Common myeloid progenitor, CD34-positive (primary cell): Measurements from ENCODE around the gene PRADC1.

Source experiments
- CTCF ChIA-PET: fragments of 350-600 bp; sonication (Branson Sonifier 250); formaldehyde crosslinking; loops from one replicate; lab custom pipeline; 2021; ENCODE audit warnings: antibody characterized with exemption; lab: Charles Lee
- POLR2A ChIA-PET: fragments of 350-600 bp; sonication (Branson Sonifier 250); formaldehyde crosslinking; loops from one replicate; lab custom pipeline; 2021; ENCODE audit warnings: antibody characterized with exemption; lab: Charles Lee
- DNase-seq, 3 donors: peaks; one replicate each; pipeline versions ENCODE4 v3.0.0 to v3.0.0-alpha.2; 2013
- H3K27ac ChIP-seq, 2 experiments: 1 replicate in 1 of 2; 2 replicates in 1 of 2; pipeline ENCODE4 v1.7.0; 2013; ENCODE audit warnings: inconsistent platforms in 2 of 2, low read length in 2 of 2, mild to moderate bottlenecking in 2 of 2, low read depth in 1 of 2, moderate library complexity in 1 of 2; ENCODE audit not compliant: severe bottlenecking in 2 of 2, insufficient read depth in 1 of 2, poor library complexity in 1 of 2
- H3K27me3 ChIP-seq, 5 experiments: replicated peaks in 2 of 5; 1 replicate in 3 of 5; 2 replicates in 2 of 5; pipeline versions ENCODE4 v1.6.1 to v1.7.0; 2013; ENCODE audit warnings: low read length in 4 of 5, mild to moderate bottlenecking in 2 of 5, moderate library complexity in 2 of 5, inconsistent platforms in 1 of 5; ENCODE audit not compliant: insufficient read depth in 5 of 5, control insufficient read depth in 4 of 5
- H3K36me3 ChIP-seq, 4 experiments: 1 replicate in 2 of 4; 2 replicates in 2 of 4; pipeline versions ENCODE4 v1.6.1 to v1.7.0; 2013; ENCODE audit warnings: low read length in 3 of 4, control low read depth in 1 of 4, mild to moderate bottlenecking in 1 of 4; ENCODE audit not compliant: control insufficient read depth in 4 of 4, insufficient read depth in 4 of 4
- H3K4me1 ChIP-seq, 4 experiments: 1 replicate in 3 of 4; 2 replicates in 1 of 4; pipeline versions ENCODE4 v1.6.1 to v1.7.1; 2013; ENCODE audit warnings: low read length in 3 of 4, mild to moderate bottlenecking in 3 of 4, control low read depth in 1 of 4, inconsistent platforms in 1 of 4, moderate library complexity in 1 of 4; ENCODE audit not compliant: control insufficient read depth in 4 of 4, insufficient read depth in 4 of 4; ENCODE audit errors: control extremely low read depth in 1 of 4
- H3K4me3 ChIP-seq, 7 experiments: 1 replicate in 4 of 7; 2 replicates in 3 of 7; pipeline versions ENCODE4 v1.5.1 to v1.7.0; 2013; ENCODE audit warnings: mild to moderate bottlenecking in 7 of 7, low read length in 6 of 7, moderate library complexity in 6 of 7, inconsistent platforms in 2 of 7, low read depth in 2 of 7, control low read depth in 1 of 7; ENCODE audit not compliant: insufficient read depth in 4 of 7, control insufficient read depth in 1 of 7; ENCODE audit errors: extremely low read depth in 1 of 7
- H3K9me3 ChIP-seq, 5 experiments: 1 replicate in 4 of 5; 2 replicates in 1 of 5; pipeline versions ENCODE4 v1.6.1 to v1.7.1; 2013; ENCODE audit warnings: low read length in 4 of 5, mild to moderate bottlenecking in 2 of 5, inconsistent platforms in 1 of 5, low read depth in 1 of 5, moderate library complexity in 1 of 5; ENCODE audit not compliant: control insufficient read depth in 4 of 5, insufficient read depth in 2 of 5; ENCODE audit errors: control extremely low read depth in 1 of 5
- WGBS: methylation state at CpG from one replicate; pipeline ENCODE4 v1.1.5; 2013; ENCODE audit not compliant: insufficient coverage; 5-methylcytosine and 5-hydroxymethylcytosine counted together

The PRADC1 gene

GRCh38 chr2:73268366-73268829 lies 35.4 kb upstream of the PRADC1 start:
- H3K36me3 ChIP-seq, result peaks cover 0 to 64% (median 32%) of the 10 kb centered on the region in 4 experiments
- DNase-seq, result no peak
- peaks cover 0 to 4% (median 0%) of the 10 kb centered on the region in 4 experiments for H3K4me1 ChIP-seq
- ChIA-PET CTCF (interaction anchor here (0.7 to 2.1 kb wide), 8 partner anchors 10 to 43 kb away, joined by 3 to 7 read pairs (median 3); partner anchors contain the start of gene PRADC1), POLR2A (interaction anchor here (1.6 kb wide), 1 partner anchor 34 kb away, joined by 3 read pairs; the partner anchor contains the start of gene CCT7)
- no peaks in the 10 kb centered on the region for H3K9me3 ChIP-seq
- no peak overlapping the region for H3K27ac ChIP-seq
- H3K27me3 ChIP-seq, result peaks cover 0 to 19% (median 3%) of the 10 kb centered on the region in 5 experiments
- WGBS, result 95% methylated on average over 9 of the region's 14 CpGs
- H3K4me3 ChIP-seq, result no peak overlapping the region

DNA sequence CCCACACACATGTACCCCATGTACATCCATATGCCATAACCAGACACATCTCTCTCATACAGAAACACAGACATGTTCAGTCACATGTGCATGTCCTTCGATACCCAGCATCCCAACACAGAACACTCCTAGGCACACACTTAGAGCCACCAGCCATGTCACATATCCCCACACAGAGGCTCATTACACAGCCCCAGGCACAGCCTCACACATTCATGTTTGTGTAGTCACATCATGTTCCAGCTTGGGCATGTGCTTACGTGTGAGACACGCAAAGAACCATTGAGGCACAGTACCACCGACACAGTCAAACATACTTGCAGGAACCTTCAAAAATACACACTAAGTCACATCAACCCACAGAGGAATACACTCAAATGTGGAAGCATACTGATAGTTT lies 34.0 kb upstream of the PRADC1 start:
- Histone ChIP-seq H3K27me3 (peaks cover 0 to 19% (median 3%) of the 10 kb centered on the region in 5 experiments), H3K9me3 (no peaks in the 10 kb centered on the region), H3K4me1 (peaks cover 0 to 4% (median 0%) of the 10 kb centered on the region in 4 experiments), H3K27ac (no peak overlapping the region), H3K36me3 (peaks cover 0 to 70% (median 37%) of the 10 kb centered on the region in 4 experiments), H3K4me3 (no peak overlapping the region)
- ChIA-PET CTCF (no interaction called here), POLR2A (no interaction called here)
- WGBS, result 88% methylated on average over 4 of the region's 4 CpGs
- DNase-seq, result no peak

GRCh38 chr2:73266061-73266901 lies 33.2 kb upstream of the PRADC1 start:
- H3K4me3 ChIP-seq, result no peak overlapping the region
- H3K27ac ChIP-seq, result no peak overlapping the region
- peaks cover 0 to 74% (median 37%) of the 10 kb centered on the region in 4 experiments for H3K36me3 ChIP-seq
- POLR2A ChIA-PET, result no interaction called here
- peaks cover 0 to 4% (median 0%) of the 10 kb centered on the region in 4 experiments for H3K4me1 ChIP-seq
- CTCF ChIA-PET, result no interaction called here
- 99% methylated on average over 18 of the region's 26 CpGs for WGBS
- peaks cover 0 to 19% (median 3%) of the 10 kb centered on the region in 5 experiments for H3K27me3 ChIP-seq
- DNase-seq, result no peak
- no peaks in the 10 kb centered on the region for H3K9me3 ChIP-seq

- no peak overlapping the region for H3K27ac ChIP-seq
- 96% methylated on average over 25 of the region's 28 CpGs for WGBS
- peaks cover 0 to 71% (median 36%) of the 10 kb centered on the region in 4 experiments for H3K36me3 ChIP-seq
- H3K27me3 ChIP-seq, result peaks cover 0 to 19% (median 3%) of the 10 kb centered on the region in 5 experiments
- H3K4me3 ChIP-seq, result no peak overlapping the region
- no peak for DNase-seq
- no peaks in the 10 kb centered on the region for H3K9me3 ChIP-seq
- ChIA-PET CTCF (no interaction called here), POLR2A (no interaction called here)
- peaks cover 0 to 4% (median 0%) of the 10 kb centered on the region in 4 experiments for H3K4me1 ChIP-seq
Measured at GRCh38 chr2:73265298-73266060, 32.4 kb upstream of the PRADC1 start.

DNA sequence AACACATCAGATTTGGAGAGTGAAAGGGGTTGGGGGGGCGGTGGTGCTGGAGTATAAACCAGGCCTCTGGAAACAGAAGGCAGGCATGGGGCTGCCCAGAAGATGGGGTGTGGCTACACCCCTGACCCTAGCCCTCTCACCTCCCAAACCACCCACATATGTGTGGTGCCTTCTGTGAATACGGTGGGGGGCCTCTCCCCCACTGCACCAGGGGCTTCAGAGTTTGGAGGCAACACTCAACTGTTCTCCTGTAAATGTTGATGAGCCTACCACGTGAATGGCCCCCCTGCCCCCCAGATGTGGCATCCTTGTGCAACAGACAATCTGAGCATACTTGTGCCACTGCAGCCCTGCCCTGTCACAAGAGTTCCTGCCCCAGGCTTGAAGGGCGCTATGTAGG lies 31.7 kb upstream of the PRADC1 start:
- DNase-seq, result no peak
- POLR2A ChIA-PET, result no interaction called here
- Histone ChIP-seq H3K36me3 (peaks cover 0 to 76% (median 38%) of the 10 kb centered on the region in 4 experiments), H3K9me3 (no peaks in the 10 kb centered on the region), H3K4me1 (peaks cover 0 to 4% (median 0%) of the 10 kb centered on the region in 4 experiments), H3K27me3 (peaks cover 0 to 15% (median 0%) of the 10 kb centered on the region in 5 experiments), H3K27ac (no peak overlapping the region), H3K4me3 (no peak overlapping the region)
- WGBS, result 100% methylated on average over 2 of the region's 4 CpGs
- CTCF ChIA-PET, result no interaction called here

DNA sequence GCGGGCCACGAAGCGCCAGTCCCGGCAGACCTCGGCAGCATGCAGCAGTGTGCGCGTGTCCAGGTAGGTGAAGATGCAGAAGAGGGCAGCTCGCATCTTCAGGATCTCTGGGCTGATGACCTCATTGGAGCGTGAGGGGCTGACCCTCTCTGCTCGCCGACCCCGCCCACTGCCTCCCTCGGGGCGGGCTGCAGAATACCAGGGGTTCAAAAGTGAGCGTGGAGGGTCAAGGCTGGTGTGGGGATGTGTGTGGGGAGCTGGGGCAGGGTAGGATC lies 31.2 kb upstream of the PRADC1 start:
- DNase-seq, result no peak
- H3K9me3 ChIP-seq, result no peaks in the 10 kb centered on the region
- ChIA-PET CTCF (no interaction called here), POLR2A (no interaction called here)
- H3K36me3 ChIP-seq, result peaks cover 0 to 79% (median 42%) of the 10 kb centered on the region in 4 experiments
- H3K4me1 ChIP-seq, result no peaks in the 10 kb centered on the region
- H3K27ac ChIP-seq, result no peak overlapping the region
- no peak overlapping the region for H3K4me3 ChIP-seq
- H3K27me3 ChIP-seq, result peaks cover 0 to 11% (median 0%) of the 10 kb centered on the region in 5 experiments
- WGBS, result 97% methylated on average over 8 of the region's 15 CpGs
